GM18511 (cell line): ENCODE measurements around the gene KRTAP29-1.

Experiments
- ATAC-seq: cut with Tn5 transposase; IDR thresholded peaks from one replicate; pipeline ENCODE4 v1.9.1; 2021; ENCODE audit warnings: mild to moderate bottlenecking, moderate library complexity; ENCODE audit not compliant: unreplicated experiment

KRTAP29-1 gene

DNA sequence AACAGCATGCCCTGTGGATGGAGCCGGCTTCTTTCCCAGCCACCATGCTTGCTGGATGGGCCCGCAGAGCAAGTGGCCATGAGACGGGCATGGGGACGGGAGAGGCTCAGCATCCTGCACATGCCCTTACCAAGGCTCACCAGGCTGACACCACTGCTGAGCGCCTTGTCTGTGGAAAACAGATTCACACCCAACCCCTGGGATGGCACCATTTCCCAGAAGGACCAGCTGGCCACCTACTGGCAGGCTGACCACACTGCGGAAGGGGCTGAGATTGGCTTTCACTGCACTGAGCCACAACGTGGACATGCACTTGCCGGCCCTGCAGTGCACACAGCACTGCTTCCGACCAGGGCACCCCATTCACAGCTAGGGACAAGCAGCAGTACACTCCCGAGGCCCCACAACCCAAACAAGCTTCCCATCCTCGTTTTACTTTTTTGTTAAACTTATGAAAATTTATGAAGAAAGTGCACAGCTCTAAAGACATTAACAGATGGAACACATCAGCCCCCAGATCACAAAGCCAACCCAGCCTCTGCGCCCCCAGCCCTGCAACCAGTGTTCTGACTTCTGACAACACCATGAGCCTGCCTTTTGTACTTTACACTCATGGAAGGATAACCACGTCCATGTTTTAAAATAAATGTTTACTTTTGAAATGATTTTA, 26.8 kb upstream of the KRTAP29-1 start:
- ATAC-seq: no peak

DNA sequence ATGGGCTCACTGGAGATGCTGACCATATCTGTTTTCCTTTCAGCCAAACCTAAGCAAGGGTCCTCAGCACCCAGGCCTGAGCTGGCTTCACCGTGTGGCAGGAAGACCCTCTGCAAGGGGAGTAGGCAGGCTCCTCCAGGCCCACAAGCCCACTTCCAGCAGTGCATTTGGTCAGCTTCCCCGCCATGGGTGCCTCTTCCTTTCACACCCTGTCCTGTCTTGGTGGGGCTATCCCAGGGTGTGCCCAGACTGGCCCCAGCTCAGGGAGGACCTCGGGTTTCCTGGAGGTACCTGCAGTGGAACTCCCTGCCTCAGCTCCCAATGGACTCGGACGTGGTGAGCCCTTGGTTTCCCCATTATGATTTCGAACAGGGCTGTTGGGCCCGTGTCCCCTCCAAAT, 25.6 kb upstream of the KRTAP29-1 start:
- ATAC-seq: no peak

DNA sequence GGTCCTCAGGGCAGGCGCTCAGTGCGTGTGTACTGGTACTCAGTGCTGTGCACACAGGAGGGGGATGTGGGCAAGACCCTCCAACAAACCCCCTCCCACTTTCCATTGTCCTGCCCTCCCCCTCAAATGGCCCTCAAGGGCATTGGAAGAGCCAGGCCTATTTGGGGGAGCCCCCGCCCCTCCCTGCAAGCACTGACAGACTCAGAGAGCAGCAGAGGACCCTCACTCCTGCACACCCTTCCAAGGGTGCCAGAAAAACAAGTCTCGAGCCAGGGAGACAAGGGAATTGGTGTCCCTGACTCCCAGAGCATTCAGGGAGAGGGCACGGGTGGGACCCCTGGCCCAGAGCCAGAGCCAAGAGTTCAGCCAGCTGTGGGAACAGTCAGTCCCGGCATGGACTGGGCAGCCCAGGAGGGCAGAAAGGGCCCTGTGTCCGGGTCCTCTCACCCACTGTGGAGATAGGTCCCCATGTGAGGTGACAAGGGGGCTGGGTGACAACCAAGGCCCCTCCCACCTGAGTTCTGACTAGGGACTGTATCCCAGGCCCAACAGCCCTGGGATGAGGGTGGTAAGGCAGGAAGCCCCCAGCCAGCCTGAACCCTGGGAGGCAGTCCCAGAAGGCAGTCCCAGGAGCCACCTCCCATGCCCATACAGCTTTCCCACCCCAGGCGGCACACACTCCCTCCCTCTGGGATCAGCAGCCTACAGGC, 24.9 kb upstream of the KRTAP29-1 start:
- ATAC-seq: no peak

- no peak for ATAC-seq
Observed at GRCh38 chr17:41326173-41327145, 23.8 kb upstream of the KRTAP29-1 start.

DNA sequence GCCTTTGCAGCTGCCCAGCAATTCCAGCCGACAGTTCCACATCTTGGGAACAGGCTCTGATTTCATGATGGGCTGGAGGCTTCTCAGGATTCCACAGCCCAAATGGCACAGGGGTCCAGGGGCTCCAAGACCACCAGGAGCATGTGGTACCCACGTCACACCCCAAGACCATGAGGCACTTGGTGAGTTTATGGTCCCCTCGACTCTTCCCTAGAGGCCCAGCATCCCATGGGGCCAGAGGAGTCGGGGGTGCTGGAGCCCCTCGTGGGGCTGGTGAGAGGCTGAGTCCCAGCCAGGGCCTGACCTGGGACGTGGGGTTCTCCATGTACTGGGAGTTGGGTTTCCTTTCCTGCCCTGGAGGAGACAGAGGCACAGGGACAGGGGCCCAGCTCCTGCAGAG, 23.0 kb upstream of the KRTAP29-1 start:
- ATAC-seq: no peak

GRCh38 chr17:41325126-41325525, 22.5 kb upstream of the KRTAP29-1 start:
- no peak for ATAC-seq

DNA sequence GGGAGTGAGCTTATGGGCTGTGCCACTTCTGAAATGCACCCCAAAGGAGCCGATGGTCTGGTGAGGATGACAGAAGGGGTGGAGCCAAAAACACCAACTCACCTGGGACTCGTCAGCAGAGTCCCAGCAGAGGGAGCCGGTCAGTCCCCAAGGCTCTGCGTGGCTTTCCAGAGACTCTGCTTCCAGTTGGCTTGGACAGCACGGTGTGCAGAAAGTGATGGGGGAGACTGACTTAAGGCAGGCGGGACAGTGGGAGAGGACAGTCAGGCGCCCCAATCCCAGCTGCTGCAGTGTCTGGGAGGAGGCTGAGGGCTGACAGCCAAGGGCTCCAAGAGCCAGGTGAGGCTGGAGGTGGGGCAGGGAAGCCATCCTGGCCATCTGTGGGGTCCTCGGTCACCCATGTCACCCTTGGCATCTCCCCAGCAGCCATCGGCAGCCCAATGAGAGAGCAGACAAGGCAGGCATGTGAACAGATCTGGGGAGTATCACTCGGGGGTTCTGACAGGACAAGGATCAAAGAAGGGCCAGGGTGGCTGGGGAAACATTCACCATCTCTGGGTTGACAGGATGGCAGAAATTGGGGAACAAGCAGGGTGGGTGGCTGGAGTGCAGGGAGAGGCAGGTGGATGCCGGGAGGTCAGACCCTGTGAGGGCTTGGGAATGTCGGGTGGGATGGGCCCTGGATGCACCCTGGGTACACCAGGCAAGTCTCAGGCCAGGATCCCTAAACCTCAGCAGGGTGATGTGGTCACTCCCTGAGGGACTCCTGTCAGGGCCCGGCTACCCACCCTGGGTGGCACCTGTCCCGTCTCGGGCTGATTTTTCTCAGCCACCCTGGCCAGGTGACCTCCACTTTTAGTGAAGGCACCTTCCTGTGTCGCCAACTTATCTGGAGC, 21.8 kb upstream of the KRTAP29-1 start:
- no peak for ATAC-seq

DNA sequence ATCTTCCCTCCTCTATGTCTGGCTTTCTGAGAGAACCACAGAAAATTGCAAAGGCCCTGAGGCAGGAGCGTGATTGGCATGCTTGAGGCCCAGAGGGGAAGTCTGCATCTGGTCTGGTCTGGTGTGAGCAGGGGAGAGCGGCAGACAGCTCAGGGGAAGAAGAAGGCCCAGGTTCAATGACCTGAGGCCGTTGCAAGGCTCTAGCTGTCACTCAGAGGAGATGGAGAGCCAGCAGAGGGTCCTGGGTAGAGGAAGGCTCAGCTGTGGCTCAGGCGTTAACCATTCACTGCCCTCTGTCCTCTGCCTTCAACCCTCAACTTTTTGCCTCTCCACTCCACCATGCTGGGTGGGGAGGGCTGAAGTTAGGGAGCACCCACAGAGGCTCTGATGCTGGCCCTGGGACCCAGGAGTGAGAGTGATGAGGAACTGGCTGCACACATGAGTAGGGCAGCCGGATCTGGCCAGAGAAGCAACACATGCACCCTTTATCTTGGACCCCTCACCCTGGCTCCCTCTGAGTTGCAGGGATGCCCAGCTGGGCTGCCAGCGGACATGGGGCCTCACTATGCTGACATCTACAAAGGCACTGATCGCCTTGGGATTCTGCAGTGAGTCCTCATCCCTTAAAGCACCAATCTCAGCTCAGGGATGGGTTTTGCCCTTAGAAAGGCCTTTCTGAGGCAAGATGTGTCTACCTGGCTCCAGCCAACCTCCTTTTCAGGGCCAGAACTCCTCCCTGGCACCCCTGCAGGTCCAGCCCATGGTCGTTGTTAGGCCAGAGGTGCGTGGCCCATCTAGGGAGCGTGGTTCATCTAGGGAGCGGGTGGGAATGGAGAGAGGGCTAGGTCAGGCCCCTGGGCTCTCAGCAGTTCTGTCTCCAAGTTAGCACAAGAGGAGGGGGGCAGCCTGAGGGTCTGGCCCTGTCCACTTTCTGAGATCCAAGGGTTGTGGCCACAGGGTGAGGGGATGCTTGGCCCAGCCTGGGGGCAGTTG, 20.5 kb upstream of the KRTAP29-1 start:
- no peak for ATAC-seq

DNA sequence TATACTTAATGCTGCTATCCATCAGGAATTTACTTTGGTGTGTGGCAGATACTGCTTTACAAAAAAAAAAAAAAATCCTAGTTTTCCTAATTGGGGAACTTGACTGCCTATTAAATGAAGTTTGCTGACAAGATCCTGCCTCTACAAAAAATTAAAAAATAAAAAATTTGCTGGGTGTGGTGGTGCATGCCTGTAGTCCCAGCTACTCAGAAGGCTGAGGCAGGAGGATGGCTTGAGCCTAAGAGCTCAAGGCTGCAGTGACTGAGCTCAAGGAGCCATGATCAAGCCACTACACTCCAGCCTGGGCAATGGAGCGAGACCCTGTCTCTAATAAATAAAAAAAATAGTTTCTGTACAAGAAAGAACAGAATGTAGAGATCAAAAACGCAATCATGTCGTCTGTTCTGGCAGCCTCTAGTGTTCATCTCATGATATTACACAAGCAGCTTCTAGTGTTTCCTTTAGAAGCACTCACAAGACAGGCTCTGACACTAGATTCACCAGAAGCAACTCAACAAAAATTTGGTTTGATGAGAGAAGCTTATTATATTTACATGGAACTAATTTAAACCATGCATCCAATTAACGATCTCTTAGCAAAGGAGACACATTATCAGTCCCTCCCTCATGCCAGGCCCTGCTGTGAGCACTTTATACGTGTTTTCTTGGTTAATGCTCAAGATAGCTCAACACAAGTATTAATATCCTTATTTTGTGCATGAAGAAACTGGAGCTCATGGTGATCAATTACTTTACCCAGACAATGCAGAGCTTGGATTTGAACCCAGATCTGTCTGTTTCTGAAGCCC, 19.6 kb upstream of the KRTAP29-1 start:
- ATAC-seq: no peak

- ATAC-seq: no peak
Observed at GRCh38 chr17:41318231-41318630, 15.6 kb upstream of the KRTAP29-1 start.

DNA sequence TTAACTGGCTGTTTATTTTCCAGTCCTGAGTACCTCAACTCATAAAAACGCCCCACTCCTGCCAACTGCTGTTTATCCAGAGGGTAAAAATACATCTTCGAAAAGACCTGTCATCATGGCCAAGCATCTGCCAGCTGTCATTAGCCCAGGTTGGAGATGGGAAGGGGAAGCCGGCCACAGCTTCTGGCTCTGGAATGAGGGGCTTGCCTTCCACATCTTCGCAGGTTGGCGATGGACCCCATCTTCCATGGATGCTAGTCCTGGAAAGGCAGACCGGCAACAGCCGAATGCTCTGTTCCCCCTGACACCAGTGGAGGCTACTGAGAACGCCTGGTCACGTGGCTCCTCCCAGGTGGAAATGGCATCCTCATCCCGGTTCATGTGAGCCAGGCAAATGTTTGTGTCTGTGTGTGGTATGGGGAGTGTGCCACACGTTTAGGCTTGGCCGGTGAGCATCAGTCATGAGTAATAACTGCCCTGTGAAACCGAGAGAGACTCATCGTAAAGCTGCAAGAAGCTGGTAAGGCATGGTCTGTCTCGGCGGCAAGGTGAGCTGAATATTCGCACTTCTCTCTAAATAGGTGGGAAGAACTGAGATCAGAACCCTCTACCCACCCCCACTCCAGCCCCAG, 13.3 kb upstream of the KRTAP29-1 start:
- no peak for ATAC-seq

GRCh38 chr17:41315204-41315794, 12.6 kb upstream of the KRTAP29-1 start, which contains the start of gene KRTAP17-1:
Gene KRTAP17-1, minus strand, starts transcription at chr17:41315710. Its CDS starts 60 bp downstream, at chr17:41315650.
- ATAC-seq: no peak

DNA sequence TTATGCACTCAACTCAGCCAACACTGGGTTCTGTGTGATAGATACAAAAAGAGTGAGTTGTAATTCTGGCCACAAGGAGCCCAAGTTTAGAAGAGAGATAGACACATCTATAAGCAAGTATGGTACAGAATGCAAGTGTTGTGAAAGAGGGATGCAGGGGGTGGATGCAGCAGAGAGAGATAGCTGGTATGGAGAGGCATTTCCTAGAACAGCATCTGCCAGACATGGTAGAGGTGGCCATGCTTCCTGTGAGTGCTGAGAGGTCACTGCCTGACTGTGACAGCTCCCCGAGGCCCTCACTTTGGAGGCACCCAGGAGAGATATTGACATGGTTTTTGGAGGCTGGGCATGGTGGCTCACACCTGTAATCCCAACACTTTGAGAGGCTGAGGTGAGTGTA, 8.5 kb upstream of the KRTAP29-1 start:
- no peak for ATAC-seq

DNA sequence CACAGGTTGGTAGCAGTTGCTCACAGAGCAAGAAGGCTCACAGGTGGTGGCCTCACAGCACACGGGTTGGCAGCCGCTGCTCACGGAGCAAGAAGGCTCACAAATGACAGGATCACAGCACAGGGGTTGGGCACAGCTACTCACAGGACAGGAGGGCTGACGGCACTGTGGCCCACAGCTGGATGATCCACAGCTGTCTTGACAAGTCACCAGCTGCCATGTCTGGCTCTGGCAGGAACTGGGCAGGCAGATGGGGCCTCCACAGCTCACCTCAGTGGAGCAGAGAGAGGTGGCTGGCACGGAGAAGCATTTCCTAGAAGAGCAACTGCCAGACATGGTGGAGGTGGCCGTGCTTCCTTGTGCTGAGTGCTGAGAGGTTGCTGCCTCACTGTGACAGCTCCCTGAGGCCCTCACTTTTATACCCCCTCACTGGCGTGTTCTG, 6.3 kb upstream of the KRTAP29-1 start, which contains the start of gene KRTAP16-1:
TSS of gene KRTAP16-1 (minus strand) at position 392 of the 442 bp plus-strand sequence. CDS start at position 336, 56 bp downstream.
- ATAC-seq: no peak

DNA sequence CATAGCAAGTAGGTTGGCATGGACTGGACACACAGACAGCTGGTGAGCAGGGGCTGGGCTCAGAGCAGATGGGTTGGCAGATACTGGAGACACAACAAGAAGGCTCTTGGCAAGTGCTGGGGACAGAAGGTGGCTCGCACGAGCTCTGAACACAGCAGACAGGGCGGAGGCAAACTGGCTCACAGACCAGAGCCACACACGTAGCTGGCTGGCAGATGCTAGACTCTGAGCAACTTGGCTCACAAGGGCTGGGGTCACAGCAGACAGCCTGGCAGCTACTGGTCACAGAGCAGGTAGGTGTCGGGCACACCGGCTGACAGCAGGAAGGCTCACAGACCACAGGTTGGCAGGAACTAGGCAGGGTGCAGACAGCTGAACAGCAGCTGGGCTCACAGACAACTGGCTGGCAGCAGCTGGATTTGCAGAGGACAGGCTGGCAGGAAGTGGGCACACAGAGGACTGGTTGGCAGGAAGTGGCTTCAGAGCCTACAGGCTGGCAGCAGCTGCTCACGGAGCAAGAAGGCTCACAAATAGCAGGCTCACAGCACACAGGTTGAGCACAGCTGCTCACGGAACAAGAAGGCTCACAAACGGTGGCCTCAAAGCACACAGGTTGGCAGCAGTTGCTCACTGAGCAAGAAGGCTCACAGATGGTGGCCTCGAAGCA, 5.7 kb upstream of the KRTAP29-1 start:
- ATAC-seq: no peak

DNA sequence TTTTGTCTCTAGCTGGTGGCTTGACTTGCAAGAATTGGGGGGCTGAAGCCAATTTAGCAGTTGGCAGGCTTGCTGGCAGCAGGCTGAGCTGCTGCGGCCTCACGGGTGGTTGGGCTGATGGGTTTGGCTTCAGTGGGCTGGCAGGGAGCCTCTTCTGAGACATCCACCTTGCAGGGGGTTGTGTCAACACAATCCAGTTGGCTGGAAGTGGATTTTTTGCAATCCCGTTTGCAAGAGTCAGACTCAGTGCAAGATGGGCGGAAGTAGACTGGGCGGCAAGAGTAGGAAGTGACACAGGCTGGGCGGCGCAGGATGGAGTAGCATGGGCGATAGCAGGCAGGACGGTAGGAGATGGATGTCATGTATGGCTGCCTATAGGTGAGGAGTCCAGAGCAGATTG, 5.0 kb upstream of the KRTAP29-1 start:
- no peak for ATAC-seq

DNA sequence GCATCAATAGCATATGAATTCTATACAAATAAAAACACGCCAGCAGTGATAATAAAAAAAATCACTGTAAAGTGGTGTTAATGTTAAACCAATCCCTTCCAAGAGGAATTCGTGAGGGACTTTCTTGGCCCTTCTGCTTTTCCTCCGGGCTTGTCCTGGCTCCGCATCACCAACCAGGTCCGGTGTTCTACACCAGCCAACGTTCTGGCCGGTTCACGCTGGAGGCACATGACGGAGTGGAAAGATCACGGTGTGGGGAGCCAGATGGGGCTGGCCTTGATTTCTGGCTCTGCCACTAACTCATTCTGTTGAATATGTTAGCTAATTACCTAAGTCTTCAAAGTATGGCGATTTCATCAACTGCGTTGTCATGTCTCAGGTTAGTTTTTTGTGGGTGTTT, 1.4 kb upstream of the KRTAP29-1 start:
- no peak for ATAC-seq
